Astrocyte (in vitro differentiated cells and primary cell): ENCODE measurements around the gene PCNT.

Experiments used
- EZH2 ChIP-seq: IDR thresholded peaks from 2 replicates; pipeline ENCODE4 v1.6.1; 2012; ENCODE audit warnings: mild to moderate bottlenecking, low read length, inconsistent platforms; ENCODE audit not compliant: insufficient read depth
- TF ChIP-seq, protein P1 (sequence below): IDR thresholded peaks from 2 replicates; pipeline ENCODE4 v1.5.1; 2011; ENCODE audit warnings: low read depth, mild to moderate bottlenecking, inconsistent platforms, low read length, moderate library complexity; ENCODE audit not compliant: insufficient read depth

- TF ChIP-seq, protein P1, sequence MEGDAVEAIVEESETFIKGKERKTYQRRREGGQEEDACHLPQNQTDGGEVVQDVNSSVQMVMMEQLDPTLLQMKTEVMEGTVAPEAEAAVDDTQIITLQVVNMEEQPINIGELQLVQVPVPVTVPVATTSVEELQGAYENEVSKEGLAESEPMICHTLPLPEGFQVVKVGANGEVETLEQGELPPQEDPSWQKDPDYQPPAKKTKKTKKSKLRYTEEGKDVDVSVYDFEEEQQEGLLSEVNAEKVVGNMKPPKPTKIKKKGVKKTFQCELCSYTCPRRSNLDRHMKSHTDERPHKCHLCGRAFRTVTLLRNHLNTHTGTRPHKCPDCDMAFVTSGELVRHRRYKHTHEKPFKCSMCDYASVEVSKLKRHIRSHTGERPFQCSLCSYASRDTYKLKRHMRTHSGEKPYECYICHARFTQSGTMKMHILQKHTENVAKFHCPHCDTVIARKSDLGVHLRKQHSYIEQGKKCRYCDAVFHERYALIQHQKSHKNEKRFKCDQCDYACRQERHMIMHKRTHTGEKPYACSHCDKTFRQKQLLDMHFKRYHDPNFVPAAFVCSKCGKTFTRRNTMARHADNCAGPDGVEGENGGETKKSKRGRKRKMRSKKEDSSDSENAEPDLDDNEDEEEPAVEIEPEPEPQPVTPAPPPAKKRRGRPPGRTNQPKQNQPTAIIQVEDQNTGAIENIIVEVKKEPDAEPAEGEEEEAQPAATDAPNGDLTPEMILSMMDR = no peak
- no peak for TF ChIP-seq EZH2
Observed at GRCh38 chr21:46421191-46421750, 97.3 kb downstream of the PCNT start.
